Brain pericyte (primary cell): ENCODE measurements around the gene TIMP2.
"Not testable (repeated sequence)": the region's sequence is repeated elsewhere in the genome, so short reads cannot be mapped to it uniquely, and the experiment has no call there.

Experiments used
- DNase-seq: peaks from one replicate; pipeline ENCODE4 v3.0.0-alpha.2; 2012; ENCODE audit warnings: low read depth, low spot score

TIMP2 gene

GRCh38 chr17:78929908-78930775, 5.0 kb upstream of the TIMP2 start:
- no peak for DNase-seq

GRCh38 chr17:78925662-78926555, 722 bp upstream of the TIMP2 start:
- no peak for DNase-seq

GRCh38 chr17:78924481-78925151, 571 bp downstream of the TIMP2 start:
- no peak for DNase-seq

GRCh38 chr17:78923660-78924453, 1.3 kb downstream of the TIMP2 start:
- no peak for DNase-seq

GRCh38 chr17:78922816-78923498, 2.2 kb downstream of the TIMP2 start:
- no peak for DNase-seq

- no peak for DNase-seq
These were observed 3.7 kb downstream of the TIMP2 start for GRCh38 chr17:78921437-78921971.

- DNase-seq: no peak
These were observed 4.7 kb downstream of the TIMP2 start for GRCh38 chr17:78920528-78920927.

- no peak for DNase-seq
These were observed 5.2 kb downstream of the TIMP2 start for GRCh38 chr17:78919861-78920450.

GRCh38 chr17:78918979-78919378, 6.2 kb downstream of the TIMP2 start:
- DNase-seq: no peak

GRCh38 chr17:78917451-78918275, 7.5 kb downstream of the TIMP2 start:
- no peak for DNase-seq

- DNase-seq: no peak
These were observed 9.1 kb downstream of the TIMP2 start for GRCh38 chr17:78915872-78916632.

GRCh38 chr17:78913115-78913514, 12.1 kb downstream of the TIMP2 start:
- DNase-seq: no peak

- DNase-seq: no peak
These were observed 13.1 kb downstream of the TIMP2 start for GRCh38 chr17:78912082-78912481.

GRCh38 chr17:78911543-78911942, 13.6 kb downstream of the TIMP2 start:
- not testable (repeated sequence) for DNase-seq

GRCh38 chr17:78910497-78911284, 14.5 kb downstream of the TIMP2 start:
- no peak for DNase-seq

GRCh38 chr17:78908426-78908825, 16.8 kb downstream of the TIMP2 start:
- no peak for DNase-seq

- no peak for DNase-seq
These were observed 19.6 kb downstream of the TIMP2 start for GRCh38 chr17:78905541-78905940.
